Osteoblast (primary cell): Measurements from ENCODE around the gene CYP4Z1. TPM values are rescaled to one million over a fixed set of nuclear protein-coding genes. Genes with fewer than 3 reads are reported as not detected.
"Not testable (repeated sequence)": the region's sequence is repeated elsewhere in the genome, so short reads cannot be mapped to it uniquely, and the experiment has no call there.

Source experiments
- DNase-seq: peaks from one replicate; pipeline ENCODE4 v3.0.0; 2011; ENCODE audit warnings: low spot score, mixed read lengths; ENCODE audit not compliant: insufficient read length; ENCODE audit errors: missing footprints
- H2AFZ ChIP-seq: 2 replicates; pipeline ENCODE4 v1.6.0; 2011; ENCODE audit warnings: mild to moderate bottlenecking, low read length
- H3K27ac ChIP-seq: 2 replicates; pipeline ENCODE4 v1.5.1; 2011; ENCODE audit warnings: mild to moderate bottlenecking, low read depth, low read length, moderate library complexity
- H3K27me3 ChIP-seq: 2 replicates; pipeline ENCODE4 v1.6.0; 2012; ENCODE audit warnings: mild to moderate bottlenecking, control low read depth, inconsistent platforms, low read length, moderate library complexity; ENCODE audit not compliant: insufficient read depth
- H3K36me3 ChIP-seq: 2 replicates; pipeline ENCODE4 v1.5.1; 2011; ENCODE audit warnings: mild to moderate bottlenecking, low read length, control low read depth, moderate library complexity; ENCODE audit not compliant: insufficient read depth
- H3K4me1 ChIP-seq: 2 replicates; pipeline ENCODE4 v1.5.1; 2011; ENCODE audit warnings: mild to moderate bottlenecking, low read length, control low read depth, moderate library complexity; ENCODE audit not compliant: insufficient read depth
- H3K4me2 ChIP-seq: 2 replicates; pipeline ENCODE4 v1.6.0; 2011; ENCODE audit warnings: mild to moderate bottlenecking, low read length; ENCODE audit not compliant: insufficient read depth
- H3K4me3 ChIP-seq: fragments of 200-600 bp; sonication (generic); 3 replicates; pipeline ENCODE4 v1.5.1; 2012; ENCODE audit warnings: mild to moderate bottlenecking, low read length, inconsistent platforms; ENCODE audit not compliant: insufficient read depth
- H3K79me2 ChIP-seq: 2 replicates; pipeline ENCODE4 v1.6.0; 2012; ENCODE audit warnings: mild to moderate bottlenecking, low read length, control low read depth, inconsistent platforms; ENCODE audit not compliant: insufficient read depth
- H3K9me3 ChIP-seq: 2 replicates; pipeline ENCODE4 v1.5.1; 2011; ENCODE audit warnings: low read depth, low read length, control low read depth
- H4K20me1 ChIP-seq: 2 replicates; pipeline ENCODE4 v1.6.0; 2012; ENCODE audit warnings: mild to moderate bottlenecking, low read length, control low read depth; ENCODE audit not compliant: insufficient read depth
- CTCF ChIP-seq: IDR thresholded peaks from 2 replicates; pipeline ENCODE4 v1.5.1; 2011; ENCODE audit warnings: mild to moderate bottlenecking, low read depth, low read length, moderate library complexity; ENCODE audit errors: extremely low read depth
- total RNA-seq: library from RNA; depleted of rRNA; stranded (reverse); fragments of >200 nt; gene quantifications from 2 replicates; pipeline ENCODE4 v1.2.3, GENCODE V29; 2012

Gene CYP4Z1
- total RNA-seq, 1 donor: not detected

DNA sequence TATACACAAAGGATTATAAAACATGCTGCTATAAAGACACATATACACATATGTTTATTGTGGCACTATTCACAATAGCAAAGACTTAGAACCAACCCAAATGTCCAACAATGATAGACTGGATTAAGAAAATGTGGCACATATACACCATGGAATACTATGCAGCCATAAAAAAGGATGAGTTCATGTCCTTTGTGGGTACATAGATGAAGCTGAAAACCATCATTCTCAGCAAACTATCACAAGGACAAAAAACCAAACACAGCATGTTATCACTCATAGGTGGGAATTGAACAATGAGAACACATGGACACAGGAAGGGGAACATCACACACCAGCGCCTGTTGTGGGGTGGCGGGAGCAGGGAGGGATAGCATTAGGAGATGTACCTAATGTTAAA is 60.0 kb downstream of the CYP4Z1 start:
- not testable (repeated sequence) for DNase-seq, H3K79me2 ChIP-seq, H3K9me3 ChIP-seq, H4K20me1 ChIP-seq, H3K36me3 ChIP-seq, H3K27ac ChIP-seq, H3K4me1 ChIP-seq, H2AFZ ChIP-seq, H3K4me3 ChIP-seq, H3K4me2 ChIP-seq, H3K27me3 ChIP-seq

- no peak overlapping the region for H3K4me2 ChIP-seq
- DNase-seq: no peak
- no peak for TF ChIP-seq CTCF
- no peaks in the 10 kb centered on the region for H3K36me3 ChIP-seq
- H3K4me3 ChIP-seq: no peak overlapping the region
- no peaks in the 10 kb centered on the region for H3K9me3 ChIP-seq
- H2AFZ ChIP-seq: no peak overlapping the region
- H4K20me1 ChIP-seq: no peaks in the 10 kb centered on the region
- no peaks in the 10 kb centered on the region for H3K27me3 ChIP-seq
- H3K4me1 ChIP-seq: no peaks in the 10 kb centered on the region
- no peaks in the 10 kb centered on the region for H3K79me2 ChIP-seq
- no peak overlapping the region for H3K27ac ChIP-seq
Measured at GRCh38 chr1:47128221-47128620, 61.2 kb downstream of the CYP4Z1 start.

DNA sequence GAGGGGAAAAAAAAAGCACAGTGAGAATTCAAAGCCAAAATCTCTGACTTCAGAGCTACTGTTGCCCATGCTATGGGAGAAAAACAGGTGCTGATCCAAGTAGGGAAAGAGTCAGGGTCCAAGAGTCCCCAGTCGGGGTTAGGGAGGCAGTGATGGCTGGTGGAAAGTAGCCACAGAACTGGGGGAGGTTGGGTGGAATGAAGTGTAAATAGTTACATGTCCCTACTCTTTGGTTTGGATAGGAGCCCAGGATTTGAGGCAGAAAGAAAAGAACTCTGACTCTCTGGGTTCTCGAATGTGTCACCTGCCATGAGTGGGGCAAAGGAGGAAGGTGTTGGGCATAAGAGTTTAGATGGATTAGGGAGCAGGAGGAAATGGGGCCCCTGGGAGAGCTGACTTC is 61.8 kb downstream of the CYP4Z1 start:
- H3K4me2 ChIP-seq, H4K20me1 ChIP-seq, H3K27me3 ChIP-seq, H2AFZ ChIP-seq, H3K36me3 ChIP-seq, H3K27ac ChIP-seq, H3K4me1 ChIP-seq, DNase-seq, H3K79me2 ChIP-seq, H3K4me3 ChIP-seq, H3K9me3 ChIP-seq: not testable (repeated sequence)

GRCh38 chr1:47129489-47130230 is 62.6 kb downstream of the CYP4Z1 start:
- not testable (repeated sequence) for H3K27ac ChIP-seq, H3K27me3 ChIP-seq, DNase-seq, H3K4me1 ChIP-seq, H3K4me2 ChIP-seq, H3K79me2 ChIP-seq, H3K36me3 ChIP-seq, H3K9me3 ChIP-seq, H3K4me3 ChIP-seq, H2AFZ ChIP-seq, H4K20me1 ChIP-seq

DNA sequence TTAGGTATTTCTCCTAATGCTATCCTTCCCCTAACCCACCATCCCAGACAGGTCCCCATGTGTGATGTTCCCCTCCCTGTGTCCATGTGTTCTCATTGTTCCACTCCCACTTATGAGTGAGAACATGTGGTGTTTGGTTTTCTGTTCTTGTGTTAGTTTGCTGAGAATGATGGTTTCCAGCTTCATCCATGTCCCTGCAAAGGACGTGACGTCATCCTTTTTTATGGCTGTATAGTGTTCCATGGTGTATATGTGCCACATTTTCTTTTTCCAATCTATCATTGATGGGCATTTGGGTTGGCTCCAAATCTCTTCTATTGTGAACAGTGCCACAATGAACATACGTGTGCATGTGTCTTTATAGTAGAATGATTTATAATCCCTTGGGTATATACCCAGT is 65.6 kb downstream of the CYP4Z1 start:
- H3K4me3 ChIP-seq, H4K20me1 ChIP-seq, H2AFZ ChIP-seq, H3K27ac ChIP-seq, H3K4me2 ChIP-seq, H3K27me3 ChIP-seq, DNase-seq, H3K36me3 ChIP-seq, H3K79me2 ChIP-seq, H3K9me3 ChIP-seq, H3K4me1 ChIP-seq: not testable (repeated sequence)

DNA sequence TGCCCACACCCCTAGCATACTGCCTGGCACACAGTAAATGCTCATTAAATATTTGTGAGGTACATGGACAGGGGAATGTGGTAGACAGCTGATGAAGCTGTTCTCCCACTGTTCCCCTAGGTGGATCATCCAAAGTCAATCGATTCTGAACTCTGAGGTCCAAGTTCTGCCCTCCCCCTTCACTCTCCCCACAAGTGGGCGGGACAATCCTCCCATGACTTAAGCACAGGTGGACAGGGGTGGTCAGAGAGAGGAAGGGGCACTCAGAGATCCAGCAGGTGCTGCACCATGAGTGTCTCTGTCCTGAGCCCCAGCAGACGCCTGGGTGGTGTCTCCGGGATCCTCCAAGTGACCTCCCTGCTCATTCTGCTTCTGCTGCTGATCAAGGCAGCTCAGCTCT is 70.2 kb downstream of the CYP4Z1 start, which contains the start of gene CYP4A22:
Gene CYP4A22, plus strand, starts transcription at position 244 of the 400 bp plus-strand sequence. Its CDS starts 45 bp downstream, at position 289.
- Histone ChIP-seq H3K27me3 (no peaks in the 10 kb centered on the region), H3K79me2 (no peaks in the 10 kb centered on the region), H3K4me1 (no peaks in the 10 kb centered on the region), H3K27ac (no peak within 1 kb of the TSS), H4K20me1 (no peaks in the 10 kb centered on the region), H3K4me3 (no peak within 1 kb of the TSS), H3K36me3 (no peaks in the 10 kb centered on the region), H2AFZ (no peak within 1 kb of the TSS), H3K9me3 (no peaks in the 10 kb centered on the region), H3K4me2 (no peak within 1 kb of the TSS)
- TF ChIP-seq CTCF: no peak
- no peak for DNase-seq
